SIG-M5 treated with dmso at 0.1 percent for 504 hours (cell line): ENCODE measurements around the gene PAM.

Experiments used
- DNase-seq: peaks from one replicate; lab custom pipeline; 2025; ENCODE audit not compliant: unreplicated experiment; lab: John Stamatoyannopoulos, UW

The PAM gene

DNA sequence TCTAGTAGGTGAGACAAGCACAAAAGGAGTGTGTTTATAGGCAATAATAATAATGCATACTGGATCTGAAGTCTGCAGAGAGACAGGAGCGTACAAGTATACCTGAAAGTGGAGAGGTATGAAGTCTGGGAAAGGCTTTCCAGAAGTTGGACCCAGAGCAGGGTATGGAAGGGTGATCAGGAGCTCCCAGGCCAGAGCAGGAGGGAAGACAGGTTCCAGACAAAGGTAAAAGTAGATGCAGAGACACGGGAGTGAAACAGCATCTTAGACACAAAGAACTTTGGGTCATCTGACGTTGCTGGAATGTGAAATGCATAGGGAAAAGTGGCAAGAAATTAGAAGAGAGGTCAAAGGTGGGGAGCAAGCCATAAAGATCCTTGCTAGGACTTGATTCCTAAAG lies 175.1 kb downstream of the PAM start:
- DNase-seq = no peak

DNA sequence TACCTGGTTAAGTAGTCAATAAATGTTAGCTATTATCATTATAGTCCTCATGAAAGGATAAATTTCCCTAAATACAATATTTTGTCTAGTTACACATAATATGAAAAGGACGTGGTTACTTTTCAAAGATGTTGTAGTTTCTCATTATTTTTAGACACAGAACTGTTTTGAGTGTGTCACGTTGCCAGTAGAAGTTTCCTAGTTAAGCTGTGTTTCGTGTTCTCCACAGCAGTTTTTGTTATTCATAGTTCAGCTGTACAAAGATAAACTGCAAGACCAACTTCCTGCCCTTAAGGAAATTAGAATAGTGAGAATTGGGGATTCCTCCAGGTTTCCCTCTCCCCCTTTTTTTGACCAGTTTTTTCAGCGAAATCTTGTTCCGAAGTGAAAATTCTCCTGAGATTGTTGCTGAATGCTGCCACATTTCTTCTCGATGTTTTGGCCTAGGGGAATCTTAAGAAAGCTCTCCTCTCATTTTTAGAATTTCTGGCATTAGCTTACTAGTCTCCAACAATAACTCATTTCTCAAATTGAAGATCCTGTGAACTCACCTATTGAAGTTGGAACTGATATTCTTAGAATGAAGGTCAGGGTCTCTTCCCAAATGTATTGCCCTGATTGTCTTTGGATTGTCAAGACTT lies 176.1 kb downstream of the PAM start:
- no peak for DNase-seq

GRCh38 chr5:102932781-102933180 lies 177.7 kb downstream of the PAM start:
- DNase-seq = no peak

- no peak for DNase-seq
Measured at GRCh38 chr5:102933316-102933715, 178.2 kb downstream of the PAM start.

DNA sequence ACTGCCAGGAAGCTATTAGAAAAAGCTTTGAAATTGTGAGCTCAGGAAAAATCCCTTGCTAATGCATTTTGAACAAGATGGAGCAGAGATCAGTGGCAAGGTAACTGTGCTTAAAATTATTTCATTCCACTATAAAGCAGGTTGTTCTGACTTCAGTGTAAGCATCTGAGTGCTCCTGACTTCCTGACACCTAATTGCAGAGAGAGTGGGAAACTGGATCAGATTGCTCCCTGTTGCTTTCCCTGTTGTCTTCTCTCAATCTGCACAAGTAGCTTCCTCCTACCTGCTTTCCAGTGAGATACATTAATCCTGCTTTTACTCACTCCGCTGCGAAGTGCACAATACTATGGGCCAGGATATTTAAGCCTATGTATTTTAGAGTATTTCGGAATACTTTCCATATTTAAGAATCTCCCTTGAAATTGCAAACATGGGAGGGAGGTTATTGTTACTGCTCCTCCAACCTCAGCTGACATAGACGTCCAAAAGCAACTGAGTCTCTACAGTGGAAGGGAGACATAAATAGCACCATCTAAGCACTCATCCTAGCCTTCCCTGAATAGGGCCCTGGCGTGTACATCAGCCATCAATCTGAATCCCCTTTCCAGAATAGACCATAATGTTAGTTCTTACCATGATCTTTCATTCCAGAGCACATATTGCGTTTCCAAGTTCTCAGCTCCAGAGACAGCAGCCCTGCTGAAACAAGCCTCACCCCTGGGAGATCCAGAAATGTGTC lies 178.8 kb downstream of the PAM start:
- DNase-seq = no peak

DNA sequence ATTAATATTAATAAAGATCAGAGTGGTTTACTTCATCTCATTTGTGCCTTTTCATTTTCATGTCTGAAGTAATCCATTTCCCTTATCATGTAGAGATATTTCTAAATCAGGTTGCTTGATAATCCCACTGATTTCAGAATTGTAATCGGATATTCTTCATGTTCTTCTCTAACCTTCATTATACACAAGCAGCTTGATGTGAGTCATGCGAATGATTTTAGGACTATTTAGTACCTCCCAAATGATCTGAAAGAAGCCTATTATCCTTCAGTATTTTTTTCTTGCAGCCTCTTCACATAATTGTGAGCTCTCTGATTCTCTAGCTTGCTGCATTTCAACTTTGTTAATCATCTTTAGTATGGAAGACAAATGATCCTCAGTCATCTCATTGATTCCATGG lies 182.8 kb downstream of the PAM start:
- DNase-seq = no peak

DNA sequence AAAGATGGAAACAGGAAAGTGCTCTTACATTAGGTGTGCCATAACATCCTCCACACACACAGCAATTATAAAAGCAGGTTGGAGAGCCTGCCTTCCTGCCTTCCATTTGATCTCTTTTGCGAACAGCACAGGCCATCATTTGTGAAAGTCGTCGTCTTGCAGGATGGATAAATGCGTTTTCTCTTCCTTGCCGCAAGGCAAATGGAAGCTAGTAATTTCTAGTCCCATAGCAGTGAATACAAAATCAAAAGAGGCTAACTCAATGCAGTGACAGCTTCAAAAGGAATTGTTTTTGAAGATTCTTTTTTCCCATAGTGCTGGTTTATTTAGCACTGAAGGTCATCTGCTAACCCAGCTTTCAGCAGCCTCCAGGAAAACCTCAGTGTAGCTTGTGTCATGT lies 186.0 kb downstream of the PAM start:
- no peak for DNase-seq

- DNase-seq = no peak
Measured at GRCh38 chr5:102946414-102946813, 191.3 kb downstream of the PAM start.

- DNase-seq = no peak
Measured at GRCh38 chr5:102946971-102947370, 191.9 kb downstream of the PAM start.

DNA sequence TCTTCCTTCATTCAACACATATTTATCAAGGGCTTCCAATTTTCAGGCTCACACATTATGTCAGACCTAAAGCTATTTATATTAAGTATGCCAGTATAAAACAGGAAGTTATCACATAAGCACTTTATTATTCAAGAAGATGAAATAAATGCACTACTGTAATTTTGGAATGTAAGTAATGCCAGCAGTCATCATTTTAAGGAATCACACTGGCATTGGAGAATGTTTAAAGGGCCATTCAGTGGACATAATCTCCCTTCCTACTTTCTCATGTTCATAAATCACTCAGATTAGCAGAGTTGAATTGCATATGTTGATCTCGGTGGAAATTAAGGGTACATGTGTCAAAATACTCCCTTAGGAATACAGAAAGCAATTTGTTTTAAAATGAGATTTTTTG lies 200.4 kb downstream of the PAM start:
- DNase-seq = no peak

GRCh38 chr5:102956599-102956998 lies 201.5 kb downstream of the PAM start:
- DNase-seq = no peak

DNA sequence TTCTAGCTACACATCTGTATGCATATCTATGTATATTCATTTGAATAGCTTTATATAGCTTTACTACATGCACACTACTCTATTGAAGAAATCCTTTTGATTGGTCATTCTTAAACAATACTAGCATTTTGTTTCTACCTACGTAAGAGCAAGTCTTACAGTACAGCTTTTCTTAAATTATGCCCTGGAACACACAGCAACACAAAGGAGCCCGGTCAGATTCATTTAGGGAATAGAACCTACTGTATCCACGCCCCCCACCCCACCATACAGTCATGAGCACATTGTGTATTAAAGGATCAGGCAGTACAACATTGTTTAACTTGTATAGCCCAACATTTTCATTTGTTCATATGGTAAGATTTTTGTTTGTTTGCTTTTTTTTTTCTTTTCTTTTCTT lies 202.0 kb downstream of the PAM start:
- no peak for DNase-seq

DNA sequence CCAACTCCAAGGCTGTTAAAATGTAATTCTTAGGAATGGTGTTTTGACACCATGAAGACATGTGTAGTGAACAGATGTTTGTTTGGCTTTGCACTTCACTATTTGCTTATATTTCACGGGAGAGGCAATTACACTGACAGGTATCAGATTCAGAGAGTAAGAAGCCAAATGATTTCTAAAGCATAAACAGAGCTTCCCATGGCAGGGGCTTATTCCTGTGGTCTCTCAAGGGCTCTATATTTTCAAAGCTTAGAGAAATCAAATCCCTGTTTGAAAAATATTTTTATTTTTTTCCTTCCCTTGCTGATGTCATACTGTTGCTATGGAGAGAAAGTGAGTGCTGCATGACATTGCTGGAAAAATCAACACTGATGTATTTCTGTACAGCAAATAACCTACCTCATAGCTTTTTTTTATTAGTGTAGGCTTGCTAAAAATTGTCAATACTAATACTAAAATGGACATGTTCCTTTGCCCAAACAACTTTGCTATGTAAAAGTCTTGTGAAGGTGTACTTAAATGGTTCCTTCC lies 203.4 kb downstream of the PAM start:
- DNase-seq = no peak

DNA sequence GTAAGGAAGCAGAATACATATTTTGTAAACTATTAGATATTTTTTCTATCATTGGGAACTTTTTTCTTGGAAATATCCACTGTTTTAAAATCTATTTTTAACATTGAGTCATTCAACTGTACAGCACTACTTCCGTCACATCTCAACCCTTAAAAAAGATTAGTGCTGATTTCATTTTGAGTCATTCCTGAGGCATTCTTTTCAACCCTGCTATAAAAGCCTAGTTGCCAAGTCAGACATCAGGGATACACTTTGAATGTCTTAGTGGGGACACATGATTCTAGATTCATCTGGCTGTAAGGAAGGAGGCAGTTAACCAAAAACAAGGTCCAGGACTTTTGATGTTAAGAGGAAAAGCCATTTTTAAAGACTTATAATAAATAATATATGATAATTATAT lies 203.9 kb downstream of the PAM start:
- DNase-seq = no peak

- no peak for DNase-seq
Measured at GRCh38 chr5:102961671-102962070, 206.6 kb downstream of the PAM start.

DNA sequence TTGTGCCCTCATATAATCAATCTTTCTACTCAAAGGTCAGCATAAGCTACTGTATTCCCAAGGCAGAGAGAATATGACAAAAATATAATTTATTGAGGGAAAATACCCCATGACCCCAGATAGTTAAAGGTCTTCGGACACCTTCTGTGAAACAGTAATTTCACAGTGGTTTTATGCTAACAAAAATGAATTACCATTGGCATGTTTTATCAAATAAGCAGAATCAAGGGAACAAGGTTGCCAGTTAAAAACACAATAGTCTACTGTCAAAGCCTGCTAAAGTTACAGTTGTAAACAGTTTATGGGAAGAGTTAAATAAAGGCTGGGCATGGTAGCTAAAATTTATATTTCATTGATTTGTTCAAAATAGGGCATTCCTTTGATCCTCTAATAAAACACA lies 210.5 kb downstream of the PAM start:
- DNase-seq = no peak

DNA sequence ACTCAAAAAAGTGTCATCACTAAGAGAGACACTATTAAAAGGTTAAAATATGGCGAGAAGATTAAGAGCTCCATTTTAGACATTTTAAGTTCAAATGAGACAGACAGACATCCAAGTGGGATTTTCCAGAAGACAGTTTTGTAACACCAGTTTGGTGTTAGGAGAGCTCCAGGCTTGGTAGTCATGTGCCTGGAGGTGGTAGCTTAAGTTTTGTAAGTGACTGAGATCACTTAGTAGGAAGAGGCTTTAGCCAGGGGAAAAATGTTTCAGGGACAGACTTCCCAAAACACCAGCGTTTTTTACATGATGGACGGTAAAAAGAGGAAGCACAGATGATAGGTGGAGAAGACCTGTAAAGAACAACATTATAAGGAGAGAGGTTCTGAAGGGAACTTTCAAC lies 214.5 kb downstream of the PAM start:
- no peak for DNase-seq

DNA sequence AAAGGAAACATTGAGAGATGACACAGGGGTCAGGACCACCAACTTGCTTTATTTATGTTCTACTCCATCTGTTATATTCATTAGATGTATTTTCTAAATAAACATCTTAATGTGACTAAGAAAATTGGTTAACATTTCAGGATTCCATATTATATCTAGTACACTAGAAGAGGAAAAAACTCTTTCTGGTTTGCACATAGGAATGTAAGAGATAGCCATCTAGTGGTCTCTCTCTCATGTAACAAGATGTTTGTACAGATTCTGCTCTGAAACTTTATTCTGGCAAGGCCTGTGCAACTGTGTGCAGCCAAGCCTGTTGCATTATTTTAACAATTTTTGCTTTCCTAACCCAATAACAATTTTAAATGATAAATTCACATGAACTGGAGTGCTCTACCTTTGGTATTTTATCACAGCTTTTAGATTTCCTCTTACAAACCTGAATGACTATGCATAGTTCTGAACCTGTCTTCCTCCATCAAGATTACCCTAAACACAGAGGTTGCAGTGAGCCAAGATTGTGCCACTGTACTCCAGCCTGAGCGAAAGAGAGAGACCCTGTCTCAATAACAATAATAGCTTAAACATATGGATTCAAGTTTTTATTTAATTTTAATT lies 216.7 kb downstream of the PAM start:
- peak; percentile 19 for DNase-seq

- DNase-seq = no peak
Measured at GRCh38 chr5:102974177-102974576, 219.1 kb downstream of the PAM start.

GRCh38 chr5:102975045-102975444 lies 219.9 kb downstream of the PAM start:
- DNase-seq = no peak

DNA sequence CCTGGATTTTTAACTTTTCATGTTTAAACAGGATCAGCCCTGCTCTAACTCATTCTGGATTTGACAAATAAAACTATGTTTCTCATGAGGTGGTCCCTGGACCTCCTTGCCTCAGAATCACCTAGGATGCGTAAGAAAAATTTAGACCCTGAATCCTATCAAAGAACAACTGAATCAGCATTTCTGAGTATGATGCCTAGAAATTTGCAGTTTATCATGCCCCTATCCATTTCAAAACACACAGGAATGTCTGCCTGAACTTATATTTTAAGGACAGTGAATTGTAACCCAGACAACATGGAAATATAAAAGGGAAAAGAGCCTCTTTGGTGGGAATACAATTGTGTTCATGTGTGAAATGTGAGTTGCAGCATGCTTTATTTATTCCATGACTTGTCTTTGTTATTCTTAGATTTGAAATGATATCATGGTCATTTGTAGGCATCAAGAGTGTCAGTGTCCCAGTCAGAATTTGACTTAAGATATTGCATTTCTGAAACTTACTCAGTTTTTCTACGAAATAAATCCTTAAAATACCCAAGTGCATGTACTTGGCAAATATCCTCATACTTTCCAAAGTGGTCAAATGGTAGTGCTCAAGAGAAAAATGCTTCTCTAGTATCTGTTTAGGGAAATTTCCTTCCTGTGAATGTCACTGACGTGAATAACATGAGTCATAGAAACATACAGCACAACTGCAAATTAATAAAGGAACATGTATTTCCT lies 220.5 kb downstream of the PAM start:
- no peak for DNase-seq
